ENCODE results near the gene DDX47.

DNA sequence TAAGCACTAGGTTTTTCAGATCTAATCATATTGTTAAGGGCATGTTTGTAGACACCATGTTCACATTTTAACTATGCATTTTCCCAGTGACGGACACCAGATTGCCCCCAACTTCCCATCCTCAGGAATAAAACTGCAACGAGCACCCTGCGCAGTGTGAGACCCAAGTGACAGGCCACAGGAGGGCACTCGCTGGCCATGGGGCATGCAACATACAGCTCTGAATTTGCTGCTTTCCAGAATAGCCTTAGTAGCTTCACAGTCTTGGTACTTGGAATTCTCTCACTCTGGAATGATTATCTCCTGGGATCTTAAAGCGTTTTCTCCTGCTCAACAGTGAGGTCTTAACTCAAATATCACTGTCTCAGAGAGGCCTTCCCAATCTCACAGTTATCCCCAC lies 972 bp upstream of the DDX47 start:
- TF ChIP-seq, protein P1, sequence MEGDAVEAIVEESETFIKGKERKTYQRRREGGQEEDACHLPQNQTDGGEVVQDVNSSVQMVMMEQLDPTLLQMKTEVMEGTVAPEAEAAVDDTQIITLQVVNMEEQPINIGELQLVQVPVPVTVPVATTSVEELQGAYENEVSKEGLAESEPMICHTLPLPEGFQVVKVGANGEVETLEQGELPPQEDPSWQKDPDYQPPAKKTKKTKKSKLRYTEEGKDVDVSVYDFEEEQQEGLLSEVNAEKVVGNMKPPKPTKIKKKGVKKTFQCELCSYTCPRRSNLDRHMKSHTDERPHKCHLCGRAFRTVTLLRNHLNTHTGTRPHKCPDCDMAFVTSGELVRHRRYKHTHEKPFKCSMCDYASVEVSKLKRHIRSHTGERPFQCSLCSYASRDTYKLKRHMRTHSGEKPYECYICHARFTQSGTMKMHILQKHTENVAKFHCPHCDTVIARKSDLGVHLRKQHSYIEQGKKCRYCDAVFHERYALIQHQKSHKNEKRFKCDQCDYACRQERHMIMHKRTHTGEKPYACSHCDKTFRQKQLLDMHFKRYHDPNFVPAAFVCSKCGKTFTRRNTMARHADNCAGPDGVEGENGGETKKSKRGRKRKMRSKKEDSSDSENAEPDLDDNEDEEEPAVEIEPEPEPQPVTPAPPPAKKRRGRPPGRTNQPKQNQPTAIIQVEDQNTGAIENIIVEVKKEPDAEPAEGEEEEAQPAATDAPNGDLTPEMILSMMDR (conservative IDR thresholded peaks at IDR 0.05; ENCODE audit: low read depth, low read length), result no peak
- TF ChIP-seq POLR2A (IDR thresholded peaks at IDR 0.05; ENCODE audit: low read depth, low read length), result no peak
- TF ChIP-seq MAZ (IDR thresholded peaks at IDR 0.05; ENCODE audit: borderline replicate concordance, low read depth, low read length), result no peak
- no peak for TF ChIP-seq CHD1 (IDR thresholded peaks at IDR 0.05; ENCODE audit: low read depth, low read length)
- no peak for TF ChIP-seq FOS (IDR thresholded peaks at IDR 0.05; ENCODE audit: low read depth, low read length)
- no peak for TF ChIP-seq SMC3 (IDR thresholded peaks at IDR 0.05; ENCODE audit: low read depth, low read length)
- no peak for TF ChIP-seq MAFK (IDR thresholded peaks at IDR 0.05; ENCODE audit: low read depth, low read length)
- TF ChIP-seq, protein P2, sequence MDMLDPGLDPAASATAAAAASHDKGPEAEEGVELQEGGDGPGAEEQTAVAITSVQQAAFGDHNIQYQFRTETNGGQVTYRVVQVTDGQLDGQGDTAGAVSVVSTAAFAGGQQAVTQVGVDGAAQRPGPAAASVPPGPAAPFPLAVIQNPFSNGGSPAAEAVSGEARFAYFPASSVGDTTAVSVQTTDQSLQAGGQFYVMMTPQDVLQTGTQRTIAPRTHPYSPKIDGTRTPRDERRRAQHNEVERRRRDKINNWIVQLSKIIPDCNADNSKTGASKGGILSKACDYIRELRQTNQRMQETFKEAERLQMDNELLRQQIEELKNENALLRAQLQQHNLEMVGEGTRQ (IDR thresholded peaks at IDR 0.05; ENCODE audit: low read depth, low read length), result no peak
- TF ChIP-seq RFX5 (IDR thresholded peaks at IDR 0.05; ENCODE audit: low read depth, low read length), result no peak
- TF ChIP-seq MXI1 (IDR thresholded peaks at IDR 0.05; ENCODE audit: borderline replicate concordance, low read depth, low read length), result no peak
- TF ChIP-seq BHLHE40 (IDR thresholded peaks at IDR 0.05; ENCODE audit: low read depth, low read length), result no peak
